GM18909 (cell line): ENCODE data around the gene ANKS1A.

ENCODE experiments used
- ATAC-seq: cut with Tn5 transposase; IDR thresholded peaks from one replicate; pipeline ENCODE4 v1.9.1; 2021; ENCODE audit warnings: mild to moderate bottlenecking; ENCODE audit not compliant: unreplicated experiment, poor library complexity

ANKS1A gene

DNA sequence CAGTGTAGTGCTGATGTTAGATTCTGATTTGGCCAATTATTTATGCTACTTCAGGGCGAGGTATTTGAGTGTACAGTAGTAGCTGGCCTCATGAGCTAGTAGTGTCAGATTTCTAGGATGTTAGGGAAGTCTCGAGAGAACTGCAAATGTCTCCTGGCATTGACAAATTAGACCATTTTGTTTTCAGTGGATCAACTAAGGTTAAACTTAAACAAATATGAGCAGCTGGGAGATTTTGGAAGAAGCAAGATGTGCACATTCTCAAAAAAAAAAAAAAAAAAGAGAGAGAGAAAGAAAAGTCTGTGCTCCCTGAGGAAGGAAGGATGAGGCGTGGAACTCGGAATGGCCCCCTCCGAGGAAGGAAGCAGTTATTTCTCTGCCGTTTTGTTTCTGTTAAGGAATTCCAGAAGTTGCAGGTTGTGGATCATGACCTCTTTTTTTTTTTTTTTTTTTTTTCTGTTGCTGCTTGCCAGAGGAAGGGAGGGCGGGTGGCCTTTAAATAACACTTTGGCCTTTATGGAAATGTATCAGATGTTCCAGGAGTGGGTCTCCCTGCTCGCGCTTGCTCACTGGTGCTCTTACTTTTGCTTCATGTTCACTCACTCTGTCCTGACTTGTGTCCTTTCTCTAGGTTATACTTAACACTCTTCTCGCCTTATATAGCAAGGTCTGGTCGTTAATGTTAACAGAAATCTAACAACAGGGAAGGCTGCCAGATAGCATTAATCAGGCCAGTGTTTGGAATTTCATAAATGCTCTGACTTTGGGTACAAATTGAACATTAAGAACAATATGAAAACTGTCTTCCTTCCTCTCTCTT is 127.7 kb downstream of the ANKS1A start:
- no peak for ATAC-seq

DNA sequence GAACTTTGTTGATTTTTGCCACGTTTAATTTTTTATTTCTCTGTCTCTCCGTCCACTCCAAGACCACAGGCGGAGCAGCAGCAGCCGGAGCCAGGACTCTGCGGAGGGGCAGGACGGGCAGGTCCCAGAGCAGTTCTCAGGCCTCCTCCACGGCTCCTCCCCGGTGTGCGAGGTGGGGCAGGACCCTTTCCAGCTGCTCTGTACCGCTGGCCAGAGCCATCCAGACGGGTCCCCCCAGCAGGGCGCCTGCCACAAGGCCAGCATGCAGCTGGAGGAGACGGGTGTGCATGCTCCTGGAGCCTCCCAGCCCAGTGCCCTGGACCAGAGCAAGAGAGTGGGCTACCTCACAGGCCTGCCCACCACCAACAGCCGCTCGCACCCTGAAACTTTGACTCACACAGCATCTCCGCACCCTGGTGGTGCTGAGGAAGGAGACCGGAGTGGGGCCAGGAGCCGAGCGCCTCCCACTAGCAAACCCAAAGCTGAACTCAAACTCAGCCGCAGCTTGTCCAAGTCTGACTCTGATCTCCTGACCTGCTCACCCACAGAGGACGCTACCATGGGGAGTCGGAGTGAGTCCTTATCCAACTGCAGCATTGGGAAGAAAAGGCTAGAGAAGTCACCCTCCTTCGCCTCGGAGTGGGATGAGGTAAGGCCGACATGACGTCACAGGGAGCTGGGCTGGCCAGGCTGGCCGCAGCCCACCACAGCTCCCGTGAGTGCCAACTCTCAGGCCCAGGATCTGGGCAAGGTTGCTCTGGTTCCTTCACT is 128.5 kb downstream of the ANKS1A start:
- ATAC-seq: no peak

- no peak for ATAC-seq
Observed at GRCh38 chr6:35018182-35018519, 129.1 kb downstream of the ANKS1A start.

GRCh38 chr6:35018746-35019145 is 129.7 kb downstream of the ANKS1A start:
- ATAC-seq: no peak

DNA sequence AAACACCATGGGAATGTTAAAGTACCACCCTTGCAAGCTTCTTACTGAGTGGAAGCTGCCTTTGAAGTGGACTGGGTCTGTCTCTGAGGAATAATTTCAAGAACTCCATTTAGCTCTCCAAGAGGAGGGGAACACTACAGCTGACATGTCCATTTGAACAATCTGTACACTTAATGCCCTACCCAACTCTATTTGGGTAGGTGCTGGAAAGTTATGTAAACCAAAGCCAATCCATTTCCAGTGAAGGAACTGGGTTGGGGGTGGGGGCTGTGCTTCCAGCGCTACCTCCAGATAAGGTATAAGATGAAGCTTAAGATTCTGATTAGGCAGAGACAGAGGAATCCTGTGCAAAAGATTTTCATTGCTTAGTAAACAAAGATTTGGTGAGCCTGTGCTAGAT is 130.1 kb downstream of the ANKS1A start:
- no peak for ATAC-seq

- ATAC-seq: no peak
Observed at GRCh38 chr6:35019831-35020230, 130.8 kb downstream of the ANKS1A start.

GRCh38 chr6:35021004-35021403 is 131.9 kb downstream of the ANKS1A start:
- ATAC-seq: no peak

GRCh38 chr6:35023091-35024000 is 134.3 kb downstream of the ANKS1A start:
- no peak for ATAC-seq

- no peak for ATAC-seq
Observed at GRCh38 chr6:35024551-35025054, 135.5 kb downstream of the ANKS1A start.

- ATAC-seq: no peak
Observed at GRCh38 chr6:35025232-35026188, 136.5 kb downstream of the ANKS1A start.

DNA sequence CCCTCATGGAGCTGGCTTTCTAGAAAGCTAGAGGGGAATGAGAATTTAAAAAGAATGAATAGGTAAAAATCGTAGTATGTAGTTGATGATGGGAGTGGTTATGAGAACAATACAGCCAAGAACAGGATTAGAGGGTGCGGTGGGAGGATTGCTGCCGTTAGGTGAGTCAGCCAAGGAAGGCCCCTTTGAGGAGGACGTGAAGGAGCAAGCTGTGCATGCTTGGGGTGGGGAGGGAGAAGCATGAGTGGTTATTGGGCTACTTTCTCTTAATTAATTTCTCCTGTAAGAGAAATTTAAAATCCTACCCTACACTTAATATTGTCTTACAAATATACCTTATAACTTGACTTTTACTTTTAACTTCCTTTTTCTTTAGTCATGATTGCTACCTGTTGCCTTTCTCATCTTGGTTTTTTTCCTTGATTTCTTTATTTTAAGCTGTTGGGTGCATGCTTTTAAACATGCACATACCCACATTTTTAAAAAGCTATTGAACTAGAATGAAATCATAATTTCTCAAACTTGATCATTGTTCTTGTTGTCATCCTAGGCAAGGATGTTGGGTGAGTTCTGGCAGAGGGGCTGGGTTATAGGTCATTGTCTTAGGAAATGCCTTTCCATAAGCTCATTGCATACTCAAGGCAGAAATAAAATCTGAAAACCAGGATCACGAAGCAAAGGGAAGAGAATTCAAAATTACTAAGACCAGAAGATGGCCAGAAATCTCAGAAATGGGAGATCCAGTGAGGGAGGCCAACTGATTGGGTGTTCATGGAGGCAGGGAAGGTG is 137.6 kb downstream of the ANKS1A start:
- no peak for ATAC-seq

DNA sequence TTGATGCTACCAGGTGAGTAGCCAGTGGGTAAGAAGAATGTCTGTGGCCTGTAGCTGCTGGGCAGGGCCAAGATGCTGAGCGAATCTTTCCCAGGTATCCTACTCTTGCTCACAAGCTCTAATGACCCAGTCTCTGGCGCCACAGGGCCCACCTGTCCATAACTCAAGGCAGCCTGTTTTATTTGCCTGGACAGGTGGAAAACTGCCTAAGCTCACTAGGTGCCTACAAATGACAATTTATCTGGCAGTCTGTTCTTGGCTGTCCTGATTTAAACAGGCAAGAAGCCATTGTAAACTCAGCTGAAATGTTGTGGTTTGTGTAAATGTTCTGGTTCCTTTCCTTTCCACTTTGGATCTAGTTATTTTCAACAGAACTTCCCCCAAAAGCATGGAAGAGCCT is 138.8 kb downstream of the ANKS1A start:
- ATAC-seq: no peak

DNA sequence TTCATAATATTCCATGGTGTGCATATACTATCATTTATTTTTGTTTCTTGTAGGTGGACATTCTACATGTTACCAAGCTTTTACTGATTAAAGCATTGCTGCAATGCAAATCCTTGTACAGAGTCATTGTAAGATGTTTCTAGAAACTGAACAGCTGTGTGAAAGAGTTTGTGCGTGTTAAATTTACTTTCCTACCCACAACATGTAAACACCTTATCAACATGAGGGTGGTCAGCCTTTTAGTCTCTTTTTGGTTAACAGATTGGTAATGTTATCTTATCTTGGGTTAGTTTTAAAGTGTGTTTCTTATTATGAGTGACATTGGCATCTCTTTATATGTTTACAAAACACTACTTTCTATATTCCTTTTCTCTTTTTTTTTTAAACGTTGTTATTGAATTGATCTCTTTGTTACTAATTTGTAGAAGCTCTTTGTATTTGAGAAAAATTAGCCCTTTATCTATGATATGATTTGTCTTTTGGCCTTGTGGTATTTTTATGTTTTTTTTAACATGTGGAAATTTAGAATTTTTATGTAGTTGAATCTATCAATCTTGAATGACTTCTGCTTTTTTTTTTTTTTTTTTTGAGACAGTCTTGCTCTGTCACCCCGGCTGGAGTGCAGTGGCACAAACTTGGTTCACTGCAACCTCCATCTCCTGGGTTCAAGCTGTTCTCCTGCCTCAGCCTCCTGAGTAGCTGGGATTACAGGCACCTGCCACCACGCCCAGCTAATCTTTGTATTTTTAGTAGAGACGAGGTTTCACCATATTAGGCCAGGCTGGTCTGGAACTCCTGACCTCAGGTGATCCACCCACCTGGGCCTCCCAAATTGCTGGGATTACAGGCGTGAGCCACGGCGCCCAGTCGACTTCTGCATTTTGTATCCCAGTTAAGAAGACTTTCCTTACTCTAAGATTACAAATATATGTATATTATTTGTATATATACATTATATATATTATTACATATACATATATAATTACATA is 140.0 kb downstream of the ANKS1A start:
- ATAC-seq: no peak

DNA sequence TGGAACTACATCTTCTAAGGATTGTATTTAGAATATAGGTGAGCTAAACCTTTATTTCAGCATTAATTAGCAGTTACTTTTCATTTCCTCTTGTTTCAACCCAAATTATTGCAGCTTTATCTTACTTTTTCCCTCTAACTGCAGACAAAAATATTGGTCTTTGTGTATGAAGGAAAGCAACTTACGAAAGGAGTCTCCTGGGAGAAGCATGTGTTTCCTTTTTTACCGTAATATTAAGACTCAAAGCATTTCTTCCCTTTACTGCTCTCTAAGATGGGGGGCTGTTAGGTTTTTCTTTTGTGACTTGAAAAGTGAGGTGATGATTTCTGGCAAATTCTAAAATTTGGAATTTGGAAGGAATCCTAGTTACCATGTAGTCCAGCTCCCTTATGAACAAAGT is 141.0 kb downstream of the ANKS1A start:
- ATAC-seq: no peak

- ATAC-seq: no peak
Observed at GRCh38 chr6:35031611-35032529, 142.8 kb downstream of the ANKS1A start.

DNA sequence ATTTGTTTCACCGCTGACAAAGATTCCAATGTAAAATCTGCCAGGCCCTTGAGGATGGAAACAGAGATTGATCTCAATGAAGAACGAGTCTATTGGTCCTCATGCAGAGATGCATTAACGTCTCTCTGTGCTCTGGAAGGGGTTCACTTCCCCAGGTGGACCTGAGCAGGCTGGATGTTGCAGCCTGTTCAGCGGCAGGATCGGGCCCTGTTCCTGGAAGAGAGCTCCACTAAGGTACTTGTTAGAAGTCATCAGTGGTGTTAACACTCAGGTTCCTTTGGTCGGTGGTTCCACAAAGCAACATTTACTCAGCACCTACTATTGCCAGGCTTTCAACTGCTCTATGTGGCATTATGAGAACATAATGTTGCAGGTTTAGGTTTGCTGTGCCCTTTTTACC is 144.6 kb downstream of the ANKS1A start:
- no peak for ATAC-seq
